ENCODE measurements around the gene HIVEP2. TPM values are rescaled to one million over a fixed set of nuclear protein-coding genes. Genes with fewer than 3 reads are reported as not detected.

Gene HIVEP2
- total and polyA plus RNA-seq, 2 of the 4 experiments (the other 2 are of a cell fraction), result 4.3 to 11.3 TPM

DNA sequence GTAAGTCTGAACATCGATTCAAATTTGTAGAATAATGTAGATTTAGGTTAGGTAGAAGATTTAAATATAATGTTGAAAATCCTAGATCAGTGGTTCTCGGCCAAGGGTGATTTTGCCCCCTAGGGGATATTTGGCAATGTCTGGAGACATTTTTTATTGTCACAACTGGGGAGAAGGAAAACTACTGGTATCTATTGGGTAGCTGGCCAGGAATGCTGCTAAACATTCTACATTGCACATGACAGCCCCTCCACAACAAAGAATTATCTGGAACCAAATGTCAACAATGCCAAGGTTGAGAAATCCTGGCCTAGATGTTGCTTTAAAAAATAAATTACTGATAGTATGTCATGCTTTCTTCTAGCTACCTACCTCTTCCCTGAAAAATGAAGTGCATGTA, 76.1 kb downstream of the HIVEP2 start:
- H3K23ac ChIP-seq (ENCODE audit: low read depth, low read length), result no peak overlapping the region
- H2AK5ac ChIP-seq (ENCODE audit: low read depth, low read length), result no peak overlapping the region
- no peaks in the 10 kb centered on the region for H3K36me3 ChIP-seq (ENCODE audit: control insufficient read depth, insufficient read depth, low read length)
- H3K14ac ChIP-seq (replicated peaks; ENCODE audit: low read depth, low read length), result no peak overlapping the region
- ATAC-seq (ENCODE audit: low read depth) (no peak), DNase-seq (no peak)
- BruUV-seq (replicated peaks), result no TSS peak
- no peaks in the 10 kb centered on the region for H4K20me1 ChIP-seq (ENCODE audit: insufficient read depth, low read length)
- H2AFZ ChIP-seq (replicated peaks; ENCODE audit: low read length, poor library complexity), result no peak overlapping the region
- no peak overlapping the region for H2BK120ac ChIP-seq (ENCODE audit: low read depth, low read length)
- H3K27me3 ChIP-seq (ENCODE audit: control insufficient read depth, insufficient read depth, low read length), result no peaks in the 10 kb centered on the region
- H2BK5ac ChIP-seq (ENCODE audit: low read depth, low read length, poor library complexity, severe bottlenecking), result no peak overlapping the region
- no peak overlapping the region for H3K4me2 ChIP-seq (ENCODE audit: low read depth, low read length)
- dilution Hi-C loops (cut with HindIII; ENCODE audit: low sequenced_read_pairs, unreplicated experiment), result no loop called here
- no peak overlapping the region for H3K9ac ChIP-seq (ENCODE audit: low read depth, low read length)
- H3K18ac ChIP-seq (ENCODE audit: low read depth, low read length), result no peak overlapping the region
- peaks cover 24 to 62% of the 10 kb centered on the region in 2 experiments for H3K79me1 ChIP-seq (ENCODE audit: low read depth in 1 of 2, low read length in 2 of 2)
- no peak overlapping the region for H3K4me3 ChIP-seq (ENCODE audit: insufficient read depth, low read depth, low read length)
- no peak overlapping the region for H2AK9ac ChIP-seq (replicated peaks; ENCODE audit: low read depth, low read length, poor library complexity)
- intact Hi-C loops (cut with micrococcal nuclease), result no loop called here
- H3K4ac ChIP-seq (ENCODE audit: low read depth, low read length), result no peak overlapping the region
- peaks cover 13% of the 10 kb centered on the region for H3K4me1 ChIP-seq (ENCODE audit: control insufficient read depth, insufficient read depth, low read length)
- no peak overlapping the region for H4K5ac ChIP-seq (ENCODE audit: low read depth, low read length)
- no peak overlapping the region for H3K27ac ChIP-seq (ENCODE audit: insufficient read depth, low read length)
- no peak overlapping the region for H4K91ac ChIP-seq (ENCODE audit: insufficient read depth, low read depth, low read length)
- ChIA-PET CTCF (no interaction called here), POLR2A (ENCODE audit: unreplicated experiment) (no interaction called here)
- H4K8ac ChIP-seq (ENCODE audit: low read depth in 2 of 2, low read length in 2 of 2), result no peak overlapping the region
- no peak overlapping the region for H2BK20ac ChIP-seq (ENCODE audit: low read depth, low read length)
- no peak overlapping the region for H2BK15ac ChIP-seq (ENCODE audit: low read depth, low read length)
- H3K9me1 ChIP-seq (ENCODE audit: insufficient read depth, low read length), result peaks cover 6% of the 10 kb centered on the region; the same call in 1 of the 2 replicates
- in situ Hi-C loops (cut with MboI; ENCODE audit: low sequenced_read_pairs), result no loop called here
- no peaks in the 10 kb centered on the region for H3K9me3 ChIP-seq (ENCODE audit: control insufficient read depth, insufficient read depth, low read length)
- no CpG with 5 or more reads among the region's 2 CpGs for WGBS, 2 experiments (ENCODE audit: extremely low coverage in 2 of 2, insufficient read length in 1 of 2)
- H3K56ac ChIP-seq (ENCODE audit: extremely low read depth, insufficient read depth, low read length), result no peak overlapping the region
- TF ChIP-seq RCOR1 (IDR thresholded peaks at IDR 0.05; ENCODE audit: insufficient replicate concordance, low read length) (no peak), NFE2L2 (IDR thresholded peaks at IDR 0.05; ENCODE audit: low read depth, low read length) (no peak), MXI1 (IDR thresholded peaks at IDR 0.05; ENCODE audit: borderline replicate concordance, low read depth, low read length) (no peak), POLR2A (IDR thresholded peaks at IDR 0.05; ENCODE audit: low read depth, low read length) (no peak), CHD1 (IDR thresholded peaks at IDR 0.05; ENCODE audit: low read depth, low read length) (no peak), MAFK (IDR thresholded peaks at IDR 0.05; ENCODE audit: low read depth, low read length) (no peak), CEBPB (IDR thresholded peaks at IDR 0.05; ENCODE audit: low read depth, low read length) (no peak), RAD21 (IDR thresholded peaks at IDR 0.05; ENCODE audit: low read length) (no peak), RFX5 (IDR thresholded peaks at IDR 0.05; ENCODE audit: low read depth, low read length) (no peak), FOS (IDR thresholded peaks at IDR 0.05; ENCODE audit: low read depth, low read length) (no peak), SMC3 (IDR thresholded peaks at IDR 0.05; ENCODE audit: low read depth, low read length) (no peak), BHLHE40 (IDR thresholded peaks at IDR 0.05; ENCODE audit: low read depth, low read length) (no peak), MAZ (IDR thresholded peaks at IDR 0.05; ENCODE audit: borderline replicate concordance, low read depth, low read length) (no peak)
- TF ChIP-seq, protein P1, sequence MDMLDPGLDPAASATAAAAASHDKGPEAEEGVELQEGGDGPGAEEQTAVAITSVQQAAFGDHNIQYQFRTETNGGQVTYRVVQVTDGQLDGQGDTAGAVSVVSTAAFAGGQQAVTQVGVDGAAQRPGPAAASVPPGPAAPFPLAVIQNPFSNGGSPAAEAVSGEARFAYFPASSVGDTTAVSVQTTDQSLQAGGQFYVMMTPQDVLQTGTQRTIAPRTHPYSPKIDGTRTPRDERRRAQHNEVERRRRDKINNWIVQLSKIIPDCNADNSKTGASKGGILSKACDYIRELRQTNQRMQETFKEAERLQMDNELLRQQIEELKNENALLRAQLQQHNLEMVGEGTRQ (IDR thresholded peaks at IDR 0.05; ENCODE audit: low read depth, low read length), result no peak
- TF ChIP-seq, protein P2, sequence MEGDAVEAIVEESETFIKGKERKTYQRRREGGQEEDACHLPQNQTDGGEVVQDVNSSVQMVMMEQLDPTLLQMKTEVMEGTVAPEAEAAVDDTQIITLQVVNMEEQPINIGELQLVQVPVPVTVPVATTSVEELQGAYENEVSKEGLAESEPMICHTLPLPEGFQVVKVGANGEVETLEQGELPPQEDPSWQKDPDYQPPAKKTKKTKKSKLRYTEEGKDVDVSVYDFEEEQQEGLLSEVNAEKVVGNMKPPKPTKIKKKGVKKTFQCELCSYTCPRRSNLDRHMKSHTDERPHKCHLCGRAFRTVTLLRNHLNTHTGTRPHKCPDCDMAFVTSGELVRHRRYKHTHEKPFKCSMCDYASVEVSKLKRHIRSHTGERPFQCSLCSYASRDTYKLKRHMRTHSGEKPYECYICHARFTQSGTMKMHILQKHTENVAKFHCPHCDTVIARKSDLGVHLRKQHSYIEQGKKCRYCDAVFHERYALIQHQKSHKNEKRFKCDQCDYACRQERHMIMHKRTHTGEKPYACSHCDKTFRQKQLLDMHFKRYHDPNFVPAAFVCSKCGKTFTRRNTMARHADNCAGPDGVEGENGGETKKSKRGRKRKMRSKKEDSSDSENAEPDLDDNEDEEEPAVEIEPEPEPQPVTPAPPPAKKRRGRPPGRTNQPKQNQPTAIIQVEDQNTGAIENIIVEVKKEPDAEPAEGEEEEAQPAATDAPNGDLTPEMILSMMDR (conservative IDR thresholded peaks at IDR 0.05; ENCODE audit: low read depth, low read length), result no peak
- TF ChIP-seq, protein P3, sequence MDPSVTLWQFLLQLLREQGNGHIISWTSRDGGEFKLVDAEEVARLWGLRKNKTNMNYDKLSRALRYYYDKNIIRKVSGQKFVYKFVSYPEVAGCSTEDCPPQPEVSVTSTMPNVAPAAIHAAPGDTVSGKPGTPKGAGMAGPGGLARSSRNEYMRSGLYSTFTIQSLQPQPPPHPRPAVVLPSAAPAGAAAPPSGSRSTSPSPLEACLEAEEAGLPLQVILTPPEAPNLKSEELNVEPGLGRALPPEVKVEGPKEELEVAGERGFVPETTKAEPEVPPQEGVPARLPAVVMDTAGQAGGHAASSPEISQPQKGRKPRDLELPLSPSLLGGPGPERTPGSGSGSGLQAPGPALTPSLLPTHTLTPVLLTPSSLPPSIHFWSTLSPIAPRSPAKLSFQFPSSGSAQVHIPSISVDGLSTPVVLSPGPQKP (IDR thresholded peaks at IDR 0.05; ENCODE audit: borderline replicate concordance, low read depth, low read length), result no peak
